GM19452 (cell line): Measurements from ENCODE around the gene KSR1.
"Not testable (repeated sequence)": the region's sequence is repeated elsewhere in the genome, so short reads cannot be mapped to it uniquely, and the experiment has no call there.

ENCODE experiments used
- ATAC-seq: cut with Tn5 transposase; IDR thresholded peaks from one replicate; pipeline ENCODE4 v1.9.1; 2021; ENCODE audit not compliant: unreplicated experiment

KSR1 gene

DNA sequence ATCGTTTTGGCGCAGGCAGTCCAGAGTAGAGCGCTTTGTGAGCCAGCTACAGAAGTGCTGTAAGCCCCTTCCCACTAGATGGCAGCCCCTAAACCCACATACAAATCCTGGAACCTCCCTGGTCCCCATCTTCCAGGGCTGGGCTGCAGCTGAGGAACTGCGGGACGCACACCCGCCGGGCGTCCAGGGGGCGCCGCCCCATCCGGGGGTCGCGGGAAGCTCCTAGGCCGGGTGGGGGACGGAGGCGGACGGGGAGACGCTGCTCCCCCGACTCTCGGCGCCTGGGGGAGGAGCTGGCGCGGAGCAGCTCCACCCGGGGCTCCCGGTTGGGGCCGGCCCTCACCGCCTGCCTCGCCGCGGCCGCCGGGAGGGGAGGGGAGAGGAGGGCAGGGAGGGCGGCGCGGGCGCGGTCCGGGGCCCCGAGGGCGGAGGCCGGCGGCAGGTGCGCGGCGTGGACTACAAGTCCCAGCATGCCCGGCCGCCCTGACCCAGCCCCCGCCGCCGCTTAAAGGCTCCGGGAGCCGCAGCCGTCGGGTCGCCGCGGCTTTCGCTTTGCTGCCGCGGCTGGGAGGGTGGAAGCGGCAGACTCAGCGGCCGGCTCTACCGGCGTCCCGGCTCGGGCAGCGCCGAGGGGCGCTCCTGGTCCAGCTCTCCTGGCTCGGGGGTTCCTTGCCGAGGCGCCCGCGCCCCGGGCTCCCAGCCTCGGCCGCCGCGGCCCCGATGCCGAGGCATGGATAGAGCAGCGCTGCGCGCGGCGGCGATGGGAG, at the start of gene KSR1:
KSR1 (plus strand) TSS at position 535 of the 767 bp plus-strand sequence; CDS start at position 731, 196 bp downstream.
- ATAC-seq, result peak; percentile 84

- ATAC-seq, result no peak
Observed at GRCh38 chr17:27407916-27408864, 48.1 kb upstream of the KSR1 start.

GRCh38 chr17:27408891-27409290, 47.4 kb upstream of the KSR1 start:
- ATAC-seq, result no peak

DNA sequence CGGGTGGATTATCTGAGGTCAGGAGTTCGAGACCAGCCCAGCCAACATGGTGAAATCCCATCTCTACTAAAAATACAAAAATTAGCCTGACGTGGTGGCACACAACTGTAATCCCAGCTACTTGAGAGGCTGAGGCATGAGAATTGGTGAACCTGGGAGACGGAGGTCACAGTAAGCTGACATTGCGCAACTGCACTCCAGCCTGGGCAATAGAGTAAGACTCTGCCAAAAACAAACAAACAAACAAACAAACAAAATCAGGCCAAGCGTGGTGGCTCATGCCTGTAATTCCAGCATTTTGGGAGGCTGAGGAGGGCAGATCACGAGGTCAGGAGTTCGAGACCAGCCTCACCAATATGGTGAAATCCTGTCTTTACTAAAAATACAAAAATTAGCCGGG, 44.1 kb upstream of the KSR1 start:
- ATAC-seq, result not testable (repeated sequence)

DNA sequence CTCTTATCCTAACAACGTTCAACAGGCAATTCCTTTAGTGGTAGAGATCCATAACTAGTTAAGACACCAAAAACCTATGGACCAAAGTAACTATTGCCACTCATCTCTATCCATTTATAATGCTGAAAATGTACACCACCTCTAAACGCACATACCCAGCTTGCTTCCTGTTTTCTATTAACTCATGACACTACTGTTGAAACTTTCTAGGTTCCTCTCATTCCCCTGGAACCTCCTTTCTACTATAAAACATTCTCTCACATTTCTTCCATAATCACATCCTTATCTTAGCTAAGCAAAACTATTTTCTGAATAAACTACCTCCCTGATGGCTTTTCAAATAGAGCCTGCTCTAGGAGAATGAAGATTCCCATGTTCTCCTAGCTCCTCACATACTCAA, 42.9 kb upstream of the KSR1 start:
- no peak for ATAC-seq

GRCh38 chr17:27413792-27414191, 42.5 kb upstream of the KSR1 start:
- ATAC-seq, result no peak

DNA sequence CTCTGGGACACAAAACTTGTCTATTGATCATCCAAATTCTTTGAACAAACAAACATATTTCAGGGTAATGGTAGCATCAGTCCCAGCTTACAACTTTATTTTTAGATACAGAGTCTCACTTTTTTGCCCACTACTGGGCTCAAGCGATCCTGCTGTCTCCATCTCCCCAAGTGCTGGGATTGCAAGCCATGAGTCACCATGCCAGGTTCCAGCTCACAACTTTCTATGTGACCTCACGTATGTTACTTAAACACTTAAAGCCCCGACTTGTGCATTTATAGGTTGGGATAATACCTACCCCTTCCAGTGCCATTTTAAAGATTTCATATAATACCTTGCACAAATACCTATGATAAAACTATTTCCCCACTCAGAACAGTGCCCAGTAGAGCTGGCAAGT, 42.0 kb upstream of the KSR1 start:
- ATAC-seq, result no peak

GRCh38 chr17:27414694-27415093, 41.6 kb upstream of the KSR1 start:
- ATAC-seq, result no peak

DNA sequence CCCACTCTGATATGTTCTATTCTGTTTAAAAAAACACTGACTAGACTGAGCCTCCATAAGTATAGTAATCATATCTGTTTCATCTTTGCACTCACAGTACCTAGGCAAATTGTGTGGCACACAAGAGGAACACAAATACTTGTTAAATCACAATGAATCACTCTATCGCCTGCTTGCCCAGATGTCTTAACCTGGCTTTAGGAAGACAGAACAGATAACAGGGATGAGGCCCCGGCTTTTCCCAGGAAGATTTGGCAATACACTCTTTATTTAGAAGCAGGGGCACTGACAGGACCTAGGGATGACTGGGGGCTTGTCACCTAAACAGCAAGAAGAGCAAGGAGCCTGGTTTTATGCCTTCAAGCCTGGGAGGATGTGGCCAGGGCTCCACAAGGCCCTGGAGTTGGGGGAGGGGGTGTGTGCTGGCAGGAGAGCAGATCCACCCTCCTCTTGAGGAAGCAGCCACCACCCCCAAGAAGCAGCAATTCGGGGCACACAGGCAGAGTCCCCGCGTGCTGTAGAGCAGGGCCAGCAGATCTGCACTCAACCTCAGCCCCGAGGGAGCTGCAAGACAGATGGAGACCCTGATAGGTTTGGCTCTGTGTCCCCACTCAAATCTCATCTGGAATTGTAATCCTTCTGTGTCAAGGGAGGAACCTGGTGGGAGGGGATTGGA, 41.0 kb upstream of the KSR1 start:
- ATAC-seq, result no peak

- ATAC-seq, result no peak
Observed at GRCh38 chr17:27417596-27418365, 38.5 kb upstream of the KSR1 start.

DNA sequence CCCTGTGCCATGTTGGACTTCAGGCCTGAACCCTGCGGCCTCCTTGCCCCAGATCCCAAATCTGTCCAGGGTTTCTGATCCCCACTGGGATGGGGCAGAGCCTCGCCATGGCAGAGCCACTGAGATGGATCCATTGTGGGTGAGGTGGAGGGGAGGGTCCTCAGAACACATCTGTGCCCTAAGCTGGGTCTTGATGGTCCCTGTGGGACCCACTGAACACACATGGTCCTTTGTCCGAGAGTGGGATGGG, 38.0 kb upstream of the KSR1 start:
- no peak for ATAC-seq

GRCh38 chr17:27419156-27419555, 37.1 kb upstream of the KSR1 start:
- ATAC-seq, result no peak

DNA sequence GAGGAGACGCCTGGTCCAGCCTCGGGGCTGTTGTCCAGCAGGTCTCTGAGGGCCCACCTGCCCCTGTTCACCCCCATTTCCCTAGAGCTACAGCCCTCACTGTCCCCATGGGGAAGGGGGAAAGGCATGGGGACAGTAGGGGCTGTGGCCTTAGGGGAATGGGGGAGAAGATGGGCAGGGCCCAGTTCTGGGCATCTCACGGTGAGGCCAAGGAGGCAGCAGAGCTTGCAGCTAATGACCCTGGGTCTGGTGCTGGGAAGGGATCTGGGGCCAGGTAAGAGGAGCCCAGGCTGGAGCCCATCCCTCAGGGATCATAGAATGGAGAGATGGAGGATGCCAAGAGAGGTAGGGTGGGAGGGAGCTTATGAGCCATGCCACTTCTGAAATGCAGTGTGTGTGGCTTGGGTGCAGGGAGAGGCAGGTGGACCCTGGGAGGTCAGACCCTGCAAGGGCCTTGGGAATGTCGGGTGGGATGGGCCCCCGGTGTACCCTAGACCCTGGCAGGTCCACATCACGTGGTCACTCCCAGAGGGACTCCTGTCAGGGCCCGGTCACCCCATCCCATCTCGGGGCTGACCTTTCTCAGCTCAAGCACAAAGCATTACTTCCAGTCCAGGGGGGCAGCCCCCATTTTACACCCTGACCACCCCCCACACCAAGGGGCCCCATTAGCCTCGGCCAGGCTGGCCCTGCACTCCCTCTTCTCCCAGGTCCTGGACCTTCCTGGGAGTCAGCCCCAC, 35.9 kb upstream of the KSR1 start:
- ATAC-seq, result no peak

DNA sequence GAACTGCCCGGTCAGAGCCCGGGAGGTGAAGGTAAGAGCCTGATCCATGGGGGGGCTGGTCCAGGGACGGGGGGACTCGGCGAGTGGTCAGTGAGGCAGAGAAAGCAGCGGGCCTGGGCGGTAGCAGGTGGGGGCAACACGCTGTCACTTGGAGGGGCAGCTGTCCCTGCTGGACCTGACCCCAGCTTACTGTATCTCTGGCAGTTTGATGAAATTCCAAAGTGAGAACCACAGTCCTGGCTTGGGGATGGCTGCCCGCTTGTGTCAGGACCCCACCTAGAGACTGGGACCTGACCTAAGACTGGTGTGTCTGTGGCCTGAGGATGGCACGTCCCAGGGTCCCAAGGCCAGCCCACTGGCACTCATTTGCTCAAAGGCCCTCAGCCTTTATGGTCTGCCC, 35.1 kb upstream of the KSR1 start:
- ATAC-seq, result no peak

DNA sequence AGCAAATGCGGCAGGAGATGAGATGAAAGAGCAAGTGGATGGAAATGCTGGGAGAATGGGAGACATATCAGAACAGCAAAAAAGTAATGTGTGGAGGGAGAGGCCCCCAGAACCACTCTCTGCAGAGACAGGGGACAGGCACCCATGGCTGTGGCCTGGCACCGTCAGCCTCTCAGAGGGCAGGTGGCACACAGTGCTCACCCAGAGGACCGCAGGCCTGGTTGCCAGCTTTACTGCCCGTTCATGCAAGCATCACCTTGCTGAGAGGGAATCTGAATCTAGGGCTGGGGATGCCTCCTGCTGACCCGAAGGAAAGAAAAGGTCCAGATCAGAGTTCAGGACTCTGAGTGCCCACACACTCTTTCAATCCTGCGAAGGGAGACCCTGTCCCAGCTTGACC, 34.6 kb upstream of the KSR1 start:
- not testable (repeated sequence) for ATAC-seq

- no peak for ATAC-seq
Observed at GRCh38 chr17:27422601-27423000, 33.6 kb upstream of the KSR1 start.

GRCh38 chr17:27423651-27424050, 32.6 kb upstream of the KSR1 start:
- ATAC-seq, result no peak

DNA sequence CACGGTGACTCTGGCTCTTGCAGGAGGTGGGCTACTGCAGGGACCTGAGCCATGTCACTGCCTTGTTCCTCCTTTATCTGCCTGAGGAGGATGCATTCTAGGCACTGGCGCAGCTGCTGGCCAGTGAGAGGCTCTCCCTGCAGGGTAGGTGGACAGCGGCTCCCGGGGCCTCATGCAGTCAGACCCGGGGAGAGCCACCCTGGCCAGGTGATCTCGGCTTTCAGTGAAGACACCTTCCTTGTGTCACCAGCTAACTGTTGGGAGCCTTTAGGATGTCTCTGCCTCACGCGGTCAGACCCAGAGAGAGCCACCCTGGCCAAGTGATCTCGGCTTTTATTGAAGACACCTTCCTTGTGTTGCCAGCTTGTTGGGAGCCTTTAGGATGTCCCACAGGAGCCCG, 31.7 kb upstream of the KSR1 start:
- ATAC-seq, result no peak

DNA sequence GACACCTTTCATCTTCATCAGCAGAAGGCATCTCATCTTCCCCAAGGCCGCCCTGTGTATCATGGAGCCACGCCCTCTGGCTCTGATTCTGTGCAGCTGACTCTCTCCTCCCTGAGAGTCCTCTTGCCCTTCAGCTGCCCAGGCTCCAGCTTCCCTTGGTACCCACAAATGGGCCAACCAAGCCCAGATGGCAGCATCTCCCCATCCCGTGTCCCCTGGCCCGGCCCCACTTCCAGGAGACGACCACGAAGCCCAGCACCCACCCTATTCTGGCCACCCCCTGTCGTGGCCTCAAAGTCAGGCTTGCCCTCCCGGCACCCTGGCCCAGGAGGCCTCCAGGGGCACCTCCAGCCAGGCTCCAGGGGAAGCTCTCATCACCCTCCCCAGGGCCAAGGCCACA, 31.3 kb upstream of the KSR1 start:
- no peak for ATAC-seq

- ATAC-seq, result not testable (repeated sequence)
Observed at GRCh38 chr17:27425571-27425970, 30.7 kb upstream of the KSR1 start.
